DMS153 treated with DMSO at 0.1 percent for 48 hours (cell line): Measurements from ENCODE around the gene TTLL10.

ENCODE experiments used
- DNase-seq: peaks from one replicate; lab custom pipeline; 2025; ENCODE audit not compliant: unreplicated experiment; lab: John Stamatoyannopoulos, UW

Gene TTLL10

DNA sequence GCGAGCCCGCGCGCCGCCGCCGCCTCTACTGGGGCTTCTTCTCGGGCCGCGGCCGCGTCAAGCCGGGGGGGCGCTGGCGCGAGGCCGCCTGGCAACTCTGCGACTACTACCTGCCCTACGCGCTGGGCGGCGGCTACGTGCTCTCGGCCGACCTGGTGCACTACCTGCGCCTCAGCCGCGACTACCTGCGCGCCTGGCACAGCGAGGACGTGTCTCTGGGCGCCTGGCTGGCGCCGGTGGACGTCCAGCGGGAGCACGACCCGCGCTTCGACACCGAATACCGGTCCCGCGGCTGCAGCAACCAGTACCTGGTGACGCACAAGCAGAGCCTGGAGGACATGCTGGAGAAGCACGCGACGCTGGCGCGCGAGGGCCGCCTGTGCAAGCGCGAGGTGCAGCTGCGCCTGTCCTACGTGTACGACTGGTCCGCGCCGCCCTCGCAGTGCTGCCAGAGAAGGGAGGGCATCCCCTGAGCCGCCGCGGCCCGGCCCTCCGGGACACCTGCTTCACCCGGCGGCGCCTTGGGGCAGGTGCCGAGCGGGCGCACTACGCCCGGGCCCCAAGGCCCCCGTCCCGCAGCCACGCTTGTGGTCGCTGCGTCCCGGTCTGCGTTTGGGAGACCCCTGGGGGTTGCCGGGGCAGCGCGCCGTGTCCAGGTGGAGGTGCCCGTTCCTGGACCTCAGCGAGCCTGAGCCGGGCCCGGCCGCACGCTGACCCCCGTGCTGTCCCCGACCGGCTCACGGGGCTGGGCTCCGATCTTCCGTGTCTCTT, 59.3 kb downstream of the TTLL10 start:
- no peak for DNase-seq

DNA sequence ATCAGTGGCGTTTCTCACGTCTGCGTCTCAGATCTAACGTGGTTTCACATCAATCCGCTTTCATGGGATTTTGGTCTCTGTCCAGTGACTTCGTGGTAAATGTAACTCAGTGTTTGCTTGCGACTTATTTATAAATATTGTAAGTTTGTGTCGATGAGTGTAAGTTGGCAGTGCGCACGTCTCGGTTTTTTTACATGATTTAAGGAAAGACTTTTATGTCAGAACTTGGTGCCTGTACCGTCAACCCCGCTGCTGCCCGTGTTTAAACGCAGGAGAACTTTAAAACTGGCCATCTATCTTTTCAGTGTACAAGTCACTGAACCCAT, 59.9 kb downstream of the TTLL10 start:
- DNase-seq = no peak

DNA sequence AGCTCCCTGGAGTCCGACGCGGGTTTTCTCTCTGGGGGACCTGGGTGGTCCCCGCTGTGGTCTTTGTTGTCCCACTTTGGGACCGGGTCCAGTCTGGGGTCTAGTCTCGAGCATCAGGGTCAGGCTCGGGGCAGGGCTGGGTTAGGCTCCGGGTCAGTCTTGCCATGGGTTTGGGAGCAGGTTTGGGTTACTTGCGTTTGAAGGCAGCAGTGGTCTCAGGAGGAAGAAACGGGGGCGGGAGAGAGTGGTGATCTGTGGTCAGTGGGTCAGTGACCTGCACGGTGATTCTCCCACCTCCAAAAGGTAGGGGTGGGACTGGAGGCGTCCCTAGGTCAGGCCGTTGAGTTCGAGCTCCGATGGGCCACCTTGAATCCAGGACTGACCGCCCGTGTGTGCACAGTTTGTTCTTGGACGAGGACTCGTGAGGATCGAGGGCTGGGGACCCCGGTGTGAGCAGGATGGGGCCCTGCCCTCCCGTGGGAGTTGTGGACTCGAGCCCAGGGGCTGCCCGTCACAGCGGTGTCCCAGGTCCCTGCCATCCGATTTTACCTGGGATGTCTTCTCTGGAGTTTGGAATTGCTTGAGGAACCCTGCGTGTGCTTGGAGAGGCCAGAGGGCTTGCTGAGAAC, 60.6 kb downstream of the TTLL10 start:
- DNase-seq = no peak

DNA sequence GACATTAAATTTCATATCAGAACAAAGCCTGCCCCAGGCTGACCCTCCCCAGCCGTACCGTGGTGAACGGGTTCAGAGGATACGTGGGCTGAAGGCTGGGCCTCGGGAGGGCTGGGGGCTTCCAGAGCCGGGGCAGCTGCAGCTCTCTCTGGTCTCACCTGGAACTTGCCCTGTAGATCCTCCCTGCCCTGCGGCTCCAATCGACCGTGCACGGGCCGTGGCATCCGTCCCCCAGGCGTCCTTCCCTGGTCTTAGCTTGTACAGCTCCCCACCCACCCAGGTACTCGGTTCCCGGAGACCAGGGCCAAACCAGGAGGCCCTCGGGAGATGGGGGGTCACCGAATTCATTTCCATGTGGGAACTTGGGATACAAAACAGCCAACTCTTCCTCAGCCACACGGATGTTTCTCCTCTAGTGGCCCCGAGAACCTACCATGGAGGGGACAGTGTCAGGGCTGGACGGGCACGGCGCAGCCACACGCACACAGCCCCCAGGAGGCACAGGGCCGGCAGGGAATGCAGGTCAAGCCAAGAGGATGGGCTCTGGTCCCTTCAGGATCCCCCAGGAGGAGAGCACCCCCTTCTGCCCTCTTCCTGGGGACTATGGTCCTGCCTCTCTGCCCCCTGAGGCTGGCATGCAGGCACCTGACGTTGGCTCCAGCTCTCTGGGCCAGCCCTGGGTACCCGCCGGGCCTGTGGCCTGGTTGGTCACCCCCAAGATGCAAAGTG, 61.5 kb downstream of the TTLL10 start:
- DNase-seq = no peak

DNA sequence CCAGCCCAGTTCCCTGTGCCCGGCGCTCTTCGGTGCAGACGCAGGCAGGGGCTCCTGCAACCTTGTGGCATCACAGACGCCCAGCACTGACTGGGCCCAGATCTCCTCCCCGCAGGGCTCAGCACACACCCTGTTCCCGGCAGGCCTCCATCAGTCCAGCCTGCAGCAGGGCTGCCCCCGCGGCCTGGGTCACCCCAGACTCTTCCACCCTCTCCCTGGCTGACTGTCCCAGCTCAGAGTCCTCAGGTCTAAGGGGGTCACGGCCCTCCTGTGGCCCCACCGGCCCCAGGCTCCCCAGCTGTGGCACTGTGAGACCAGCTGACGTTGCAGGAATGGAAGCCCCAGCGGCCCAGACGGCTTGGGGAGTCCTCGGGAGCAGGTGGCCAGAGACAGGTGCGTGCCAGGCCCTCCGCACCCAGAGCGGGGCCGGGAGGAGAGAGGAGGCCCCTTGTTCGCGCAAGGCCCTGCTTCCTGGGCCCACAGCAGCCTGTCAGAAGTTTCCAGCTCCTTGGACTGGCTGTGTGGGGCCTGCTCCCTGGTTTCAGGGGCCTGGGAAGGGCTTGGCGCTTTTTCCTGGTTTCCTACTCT, 62.6 kb downstream of the TTLL10 start:
- no peak for DNase-seq

DNA sequence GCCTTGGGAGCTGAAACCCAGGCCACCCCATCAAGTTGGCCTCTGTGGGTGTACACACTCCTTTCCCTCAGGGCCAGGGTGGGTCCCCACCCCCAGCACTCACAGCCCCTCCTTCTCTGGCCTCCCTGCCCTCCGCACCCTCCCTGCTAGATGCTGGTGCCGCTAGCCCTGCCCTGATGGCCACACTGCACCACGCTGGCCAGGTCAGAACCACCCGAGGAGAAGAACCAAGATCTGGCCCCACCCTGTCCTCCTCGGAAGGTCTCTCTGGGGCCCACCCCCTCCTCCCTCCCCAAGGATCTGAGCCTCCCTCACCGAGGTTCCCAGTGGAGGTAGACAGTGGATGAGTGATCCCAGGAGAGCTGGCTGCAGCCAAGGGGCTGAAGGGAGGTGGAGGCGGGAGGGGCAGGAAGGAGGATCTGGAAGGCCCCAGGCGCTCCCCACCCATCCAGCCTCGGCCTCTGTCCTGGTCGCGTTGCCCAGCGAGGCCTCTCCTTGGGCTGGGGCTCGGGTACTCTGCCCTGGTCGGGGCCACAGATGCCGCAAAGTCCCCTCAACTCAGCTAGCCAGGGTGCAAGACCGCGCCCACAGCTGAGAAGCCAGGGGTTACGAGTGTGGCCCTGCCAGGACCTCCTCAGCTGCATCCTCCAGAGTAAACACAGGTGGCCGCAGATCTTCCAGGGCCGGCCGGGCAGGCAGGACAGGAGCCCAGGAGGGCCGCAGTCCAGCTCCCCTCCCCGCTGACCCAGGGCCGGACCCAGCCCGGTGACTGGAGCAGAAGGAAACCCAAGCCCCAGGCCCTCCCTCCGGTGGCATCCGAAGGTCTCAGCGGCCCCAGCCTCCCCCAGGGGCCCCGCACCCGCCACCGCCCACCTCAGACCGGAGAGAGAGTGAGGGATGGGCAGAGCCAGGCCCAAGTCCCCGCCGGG, 63.5 kb downstream of the TTLL10 start:
- no peak for DNase-seq

DNA sequence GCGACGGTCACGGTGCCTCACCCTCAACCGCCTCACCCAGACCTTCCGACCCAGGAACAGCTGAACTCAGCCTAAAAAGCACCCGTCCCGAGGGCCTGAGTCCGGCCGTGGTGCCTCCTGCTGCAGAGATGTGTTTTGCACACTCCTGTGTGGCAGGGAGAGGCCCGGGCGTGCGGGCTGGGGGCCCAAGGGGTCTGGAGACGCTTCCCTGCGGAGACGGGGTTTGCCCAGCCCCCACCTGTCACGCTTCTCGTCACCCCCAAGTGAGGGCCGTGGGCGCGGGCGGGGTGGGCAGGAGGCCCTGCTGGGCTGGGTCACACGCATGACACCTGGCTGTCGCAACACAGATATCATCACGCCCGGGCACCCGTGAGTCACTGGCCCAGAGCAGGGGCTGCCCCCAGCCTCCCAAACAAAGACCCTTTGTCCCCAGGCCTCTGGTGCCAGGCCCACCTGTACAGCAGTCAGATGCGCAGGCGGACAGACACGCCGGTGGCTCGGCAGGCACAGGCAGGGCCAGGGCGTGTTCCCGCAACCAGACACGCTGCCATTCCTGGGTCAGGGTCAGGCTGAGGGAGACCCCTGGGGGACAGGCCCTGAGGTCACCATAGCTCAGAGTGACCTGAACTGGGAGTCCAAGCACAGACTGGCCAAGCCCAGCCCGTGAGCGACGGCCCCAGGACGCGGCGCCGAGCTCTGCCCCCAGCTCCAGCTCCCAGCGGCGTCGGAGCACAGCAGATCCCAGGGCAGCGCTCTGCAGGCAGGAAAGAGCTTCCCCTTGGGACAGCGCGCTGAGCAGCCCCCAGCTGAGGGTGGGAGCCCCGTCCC, 64.4 kb downstream of the TTLL10 start:
- DNase-seq = no peak

DNA sequence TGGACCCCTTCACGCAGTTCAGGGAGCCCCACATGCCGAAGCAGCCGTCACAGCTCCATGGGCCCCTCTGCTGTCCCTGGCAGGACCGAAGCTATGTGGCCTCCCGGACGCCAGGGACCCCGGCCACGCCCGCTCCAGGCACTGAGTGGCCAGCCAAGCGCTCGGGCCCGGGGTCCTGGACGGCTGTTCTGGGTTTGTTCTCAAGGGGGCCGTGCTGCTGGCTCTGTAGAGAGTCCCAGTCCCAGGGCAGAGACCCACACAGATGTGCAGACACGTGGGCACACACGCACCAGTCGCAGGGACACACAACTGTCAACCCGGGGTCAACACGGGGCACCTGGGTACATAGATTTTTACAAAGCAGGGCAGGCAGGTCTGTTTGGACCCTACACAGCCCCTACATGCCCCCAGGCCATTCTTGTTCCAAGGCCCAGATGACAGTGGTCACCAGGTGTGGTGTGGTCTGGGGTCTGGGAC, 65.1 kb downstream of the TTLL10 start:
- DNase-seq = no peak

DNA sequence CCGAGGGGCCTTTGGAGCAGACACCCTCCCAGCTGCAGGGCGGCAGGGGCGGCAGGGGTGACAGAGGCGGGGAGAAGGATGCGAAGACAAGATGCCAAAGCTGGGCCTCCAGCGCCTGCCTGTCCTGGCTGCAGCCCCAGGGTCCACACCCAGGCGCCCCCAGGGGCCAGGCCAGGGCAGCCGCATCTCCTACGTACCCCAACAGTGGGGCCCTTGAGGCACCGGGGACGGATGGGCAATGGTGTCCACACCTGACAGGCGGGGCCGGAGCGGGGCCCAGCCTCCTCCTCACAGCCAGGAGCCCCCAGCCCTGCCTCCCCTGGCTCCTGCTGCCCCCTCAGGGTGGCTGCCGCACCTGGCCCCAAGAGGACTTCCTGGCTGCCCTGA, 65.5 kb downstream of the TTLL10 start:
- DNase-seq = no peak

DNA sequence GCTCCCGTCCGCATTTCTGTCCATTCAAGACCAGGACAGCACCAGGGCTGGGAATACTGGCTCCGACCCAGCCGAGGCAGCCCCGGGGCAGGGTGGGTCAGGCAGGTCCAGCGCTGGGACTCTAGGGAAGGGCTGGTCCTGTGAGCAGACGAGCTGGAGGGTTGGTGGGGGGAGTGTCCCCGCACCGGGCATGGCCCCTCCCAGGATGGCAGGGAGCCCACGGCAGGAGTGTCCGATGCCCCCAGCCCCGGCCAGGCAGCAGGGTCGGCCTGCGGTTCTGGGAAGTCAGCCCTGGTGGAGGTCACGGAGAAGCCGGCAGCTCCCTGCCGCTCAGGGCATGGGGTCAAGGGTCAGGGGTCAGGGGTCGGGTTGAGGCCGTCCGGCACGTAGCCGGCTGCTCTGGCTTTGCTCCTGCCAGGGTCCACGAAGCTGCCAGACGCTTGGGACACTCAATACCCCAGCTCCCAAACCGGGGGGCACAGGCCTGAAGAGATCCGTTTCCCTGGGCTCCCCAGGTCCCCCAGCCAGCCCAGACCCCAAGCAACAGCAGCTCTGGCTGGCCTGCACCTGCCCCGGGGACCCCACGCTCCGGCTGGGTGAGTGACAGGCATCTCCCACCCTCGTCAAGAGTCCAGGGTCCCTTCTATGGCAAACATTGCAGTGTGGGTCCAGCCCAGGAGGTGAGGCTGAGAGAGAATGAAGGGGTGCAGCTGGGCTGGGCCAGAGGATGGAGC, 66.1 kb downstream of the TTLL10 start:
- no peak for DNase-seq

DNA sequence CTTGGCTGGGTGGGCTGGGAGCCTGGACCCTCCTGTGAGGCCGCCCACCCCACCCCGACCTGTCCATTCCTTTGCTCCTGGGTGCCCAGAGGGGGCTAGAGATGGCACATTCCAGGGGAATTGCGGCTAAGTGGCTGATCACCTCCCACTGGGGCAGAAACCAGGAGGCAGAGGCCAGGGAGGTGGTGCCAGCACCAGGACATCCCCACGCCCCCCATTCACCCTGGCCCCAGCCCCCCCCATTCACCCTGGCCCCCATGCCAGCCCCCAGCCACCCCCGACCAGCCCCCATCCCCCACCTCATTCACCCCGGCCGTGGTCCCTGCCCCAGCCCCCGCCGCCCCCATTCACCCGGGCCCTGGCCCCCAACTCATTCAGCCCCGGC, 66.7 kb downstream of the TTLL10 start:
- DNase-seq = no peak

DNA sequence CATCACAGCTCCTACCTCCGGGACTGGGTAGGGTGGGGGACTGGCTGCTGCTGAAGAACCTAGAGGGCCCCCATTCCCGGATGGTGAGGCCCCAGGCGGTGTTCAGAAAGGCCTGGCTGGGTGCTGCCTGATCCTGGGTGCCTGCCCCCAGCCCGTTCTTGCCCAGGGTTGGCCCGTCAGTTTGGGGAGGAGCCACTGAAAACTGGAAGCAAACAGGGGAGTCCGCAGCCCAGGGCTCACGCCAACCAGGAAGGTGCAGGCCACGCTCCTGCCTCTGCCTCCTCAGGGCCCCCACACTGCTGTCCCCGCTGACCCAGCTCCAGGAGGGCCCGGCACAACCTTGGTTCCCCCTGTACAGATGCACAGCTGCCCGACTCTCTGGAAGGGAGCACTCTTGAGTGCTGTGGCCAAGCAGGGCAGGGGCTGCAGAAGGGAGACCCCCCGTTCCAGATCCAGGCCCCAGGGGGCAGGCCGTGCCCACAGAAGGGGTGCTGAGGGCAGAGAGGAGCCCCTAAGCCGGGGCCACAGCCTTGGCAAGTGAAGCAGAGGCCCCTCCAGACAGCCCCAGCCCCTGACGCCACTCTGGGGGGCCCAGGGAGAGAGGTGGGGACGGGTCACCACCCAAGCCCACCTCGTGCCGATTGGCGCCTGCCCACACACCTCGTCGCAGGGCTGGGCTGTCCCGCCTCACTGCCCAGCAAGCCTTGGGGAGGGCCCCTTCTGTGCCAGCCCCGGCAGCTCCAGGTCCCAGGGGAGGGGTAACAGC, 67.3 kb downstream of the TTLL10 start:
- no peak for DNase-seq

DNA sequence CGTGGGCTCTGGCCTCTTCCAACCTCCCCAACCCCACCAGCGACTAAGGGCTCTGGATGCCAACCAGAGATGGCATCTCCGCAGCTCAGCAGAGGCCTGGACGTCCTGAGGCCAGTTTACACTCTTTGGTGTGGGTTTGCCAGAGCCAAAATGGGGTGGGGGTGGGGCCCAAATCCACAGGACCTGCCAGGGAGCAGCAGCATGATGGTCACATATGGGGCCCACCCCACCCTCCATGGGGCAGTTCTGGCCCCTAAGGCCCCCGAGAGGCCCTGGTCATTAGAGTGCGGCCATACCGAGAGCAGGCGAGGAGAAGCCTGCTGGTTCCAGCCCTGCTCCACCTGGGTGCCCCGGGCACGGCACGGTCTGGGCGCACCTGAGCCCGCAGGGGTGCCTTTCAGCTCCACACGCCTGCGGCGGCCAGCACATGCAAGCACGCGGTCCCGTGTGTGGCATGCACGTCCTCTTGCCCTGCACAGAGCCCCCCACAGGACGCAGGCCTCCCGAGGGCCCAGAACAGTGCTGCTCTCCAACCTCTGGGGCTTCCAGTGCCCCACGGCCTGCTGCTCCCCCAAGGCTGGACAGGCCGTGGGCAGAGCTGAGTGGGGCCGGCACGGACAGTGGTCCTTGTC, 68.0 kb downstream of the TTLL10 start:
- no peak for DNase-seq

DNA sequence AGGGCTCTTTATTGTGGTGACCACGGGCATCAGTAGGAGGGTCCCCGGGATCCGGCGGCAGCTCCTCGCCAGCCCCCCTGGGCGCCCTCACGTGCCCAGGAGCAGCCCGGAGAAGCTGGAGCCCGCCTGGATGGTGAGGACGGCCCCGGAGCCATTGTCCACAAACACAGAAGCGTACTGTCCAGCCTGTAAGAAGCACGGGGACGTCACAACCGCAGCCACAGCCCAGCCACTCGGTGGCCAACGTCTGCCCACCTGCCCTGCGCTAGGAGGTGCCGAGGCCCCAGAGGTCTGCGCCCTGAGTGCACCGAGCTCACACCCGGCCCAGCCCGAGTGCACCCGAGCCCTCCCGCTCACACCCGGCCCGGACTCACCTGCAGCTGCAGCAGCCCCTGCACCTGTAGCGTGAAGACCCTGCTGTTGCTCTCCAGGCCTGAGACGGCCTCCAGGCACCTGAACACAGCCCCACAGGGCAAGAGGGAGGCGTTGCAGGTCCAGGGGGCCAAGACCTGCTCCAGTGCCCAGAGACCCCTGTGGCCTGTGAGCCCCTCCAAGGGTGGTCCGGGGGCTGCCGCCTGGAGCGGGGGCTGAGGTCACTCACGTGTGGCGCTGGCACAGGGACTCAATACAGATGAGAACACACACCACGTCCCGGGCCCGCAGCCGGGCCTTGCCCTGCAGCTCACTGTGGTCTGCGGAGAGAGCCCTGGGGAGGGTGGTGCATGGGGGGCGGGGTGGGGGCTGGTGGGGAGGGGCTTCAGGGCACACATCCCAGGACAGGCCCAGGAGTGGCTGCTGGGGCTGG, 69.0 kb downstream of the TTLL10 start:
- no peak for DNase-seq

DNA sequence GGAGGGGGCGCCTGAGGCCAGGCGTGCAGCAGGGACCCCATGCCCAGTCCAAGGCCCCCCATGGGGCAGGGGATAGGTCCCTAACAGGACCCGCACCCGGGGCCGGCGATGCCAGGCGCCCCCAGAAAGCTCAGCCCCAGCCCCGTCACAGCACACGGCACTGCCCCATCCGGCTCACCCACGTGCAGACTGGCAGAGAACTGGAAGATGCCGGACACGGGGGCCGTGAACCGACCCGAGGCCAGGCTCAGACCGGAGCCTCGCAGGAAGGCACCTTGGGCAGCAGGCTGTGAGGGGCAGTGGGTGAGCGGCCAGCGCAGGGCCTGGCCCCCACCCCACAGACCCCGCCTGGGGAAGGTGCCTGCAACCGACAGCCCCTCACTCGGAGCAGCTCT, 69.6 kb downstream of the TTLL10 start:
- no peak for DNase-seq

DNA sequence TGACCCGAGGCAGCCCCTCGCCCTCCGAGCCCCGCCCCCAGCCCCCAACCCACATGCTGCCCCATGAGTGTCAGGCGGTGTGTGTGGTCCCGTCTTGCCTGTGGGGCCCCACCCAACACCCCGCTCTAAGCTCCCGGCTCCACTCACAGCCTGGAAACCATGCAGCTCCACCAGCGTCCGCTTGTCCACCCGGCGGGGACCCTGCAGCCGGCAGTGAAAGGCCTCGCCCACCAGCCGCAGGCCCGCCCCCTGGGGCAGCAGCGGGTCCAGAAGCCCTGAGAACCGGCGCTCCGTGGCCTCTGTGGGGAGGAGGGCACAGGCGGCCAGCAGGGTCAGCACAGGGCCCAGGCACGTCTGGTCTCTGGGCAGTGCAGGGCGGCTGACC, 70.1 kb downstream of the TTLL10 start:
- DNase-seq = no peak

DNA sequence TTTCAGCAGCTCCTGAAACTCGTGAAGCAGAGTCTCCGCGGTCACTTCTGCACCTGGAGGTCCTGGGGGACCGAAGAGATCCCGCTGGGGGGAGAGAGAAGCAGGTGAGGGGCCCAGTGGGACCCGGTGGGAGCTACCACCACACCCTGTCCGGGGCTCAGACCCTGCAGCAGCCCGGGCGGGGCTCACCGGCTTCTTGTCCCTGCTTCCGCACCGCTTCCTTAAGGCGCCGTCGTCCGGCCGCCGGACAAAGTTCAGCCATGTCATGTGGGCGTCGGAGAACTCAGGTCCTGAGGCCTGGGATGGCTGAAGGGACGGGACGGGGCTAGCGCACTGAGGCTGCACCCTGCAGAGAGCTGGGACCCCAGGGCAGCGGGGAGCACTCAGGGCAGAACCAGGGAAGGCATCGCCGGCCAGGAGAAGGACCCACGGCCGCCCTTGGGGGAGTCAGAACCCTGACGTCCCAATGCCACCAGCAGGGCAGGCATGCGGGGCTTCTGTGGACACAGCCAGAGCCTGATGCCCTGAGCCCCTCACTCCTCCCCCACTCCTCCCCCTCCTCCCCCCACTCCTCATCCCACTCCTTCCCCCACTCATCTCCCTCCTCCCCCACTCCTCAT, 70.6 kb downstream of the TTLL10 start:
- no peak for DNase-seq
